ENCODE measurements around the gene GTPBP3.

DNA sequence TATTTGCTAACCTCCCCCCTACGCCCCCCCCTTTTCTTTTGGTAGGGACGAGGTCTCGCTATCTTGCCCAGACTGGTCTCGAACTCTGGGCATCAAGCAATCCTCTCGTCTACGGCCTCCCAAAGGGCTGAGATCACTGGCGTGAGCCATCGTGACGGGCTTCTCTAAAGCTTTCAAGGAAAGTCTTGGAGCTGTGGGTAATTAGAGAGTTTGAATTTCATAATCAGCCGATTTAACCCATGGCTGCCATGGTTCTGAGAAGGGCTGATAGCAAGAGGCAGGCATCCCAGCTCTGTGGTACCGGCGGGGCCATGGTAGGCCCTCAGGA, 33.4 kb upstream of the GTPBP3 start:
- TF ChIP-seq, protein P1, sequence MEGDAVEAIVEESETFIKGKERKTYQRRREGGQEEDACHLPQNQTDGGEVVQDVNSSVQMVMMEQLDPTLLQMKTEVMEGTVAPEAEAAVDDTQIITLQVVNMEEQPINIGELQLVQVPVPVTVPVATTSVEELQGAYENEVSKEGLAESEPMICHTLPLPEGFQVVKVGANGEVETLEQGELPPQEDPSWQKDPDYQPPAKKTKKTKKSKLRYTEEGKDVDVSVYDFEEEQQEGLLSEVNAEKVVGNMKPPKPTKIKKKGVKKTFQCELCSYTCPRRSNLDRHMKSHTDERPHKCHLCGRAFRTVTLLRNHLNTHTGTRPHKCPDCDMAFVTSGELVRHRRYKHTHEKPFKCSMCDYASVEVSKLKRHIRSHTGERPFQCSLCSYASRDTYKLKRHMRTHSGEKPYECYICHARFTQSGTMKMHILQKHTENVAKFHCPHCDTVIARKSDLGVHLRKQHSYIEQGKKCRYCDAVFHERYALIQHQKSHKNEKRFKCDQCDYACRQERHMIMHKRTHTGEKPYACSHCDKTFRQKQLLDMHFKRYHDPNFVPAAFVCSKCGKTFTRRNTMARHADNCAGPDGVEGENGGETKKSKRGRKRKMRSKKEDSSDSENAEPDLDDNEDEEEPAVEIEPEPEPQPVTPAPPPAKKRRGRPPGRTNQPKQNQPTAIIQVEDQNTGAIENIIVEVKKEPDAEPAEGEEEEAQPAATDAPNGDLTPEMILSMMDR (IDR thresholded peaks at IDR 0.05): no peak
- TF ChIP-seq POLR2AphosphoS5 (IDR thresholded peaks at IDR 0.05; ENCODE audit: insufficient read depth in 1 of 2, low read depth in 1 of 2): no peak
- TF ChIP-seq POLR2A (IDR thresholded peaks at IDR 0.05): no peak
